Caco-2 (cell line): ENCODE results near the gene ZNF429. TPM values are rescaled to one million over a fixed set of nuclear protein-coding genes. Genes with fewer than 3 reads are reported as not detected.
"Not testable (repeated sequence)": the region's sequence is repeated elsewhere in the genome, so short reads cannot be mapped to it uniquely, and the experiment has no call there.

ENCODE experiments used
- BruUV-seq: library from RNA; stranded (reverse); fragments of 400-500 nt; replicated peaks from 2 replicates; lab custom pipeline; 2021; lab: Mats Ljungman, UMichigan
- CTCF ChIA-PET: fragments of 300-600 bp; sonication (Branson Sonifier 250); formaldehyde crosslinking; loops from one replicate; lab custom pipeline; 2022; ENCODE audit warnings: antibody characterized with exemption; lab: Charles Lee
- POLR2A ChIA-PET: fragments of 300-600 bp; sonication (Branson Sonifier 250); formaldehyde crosslinking; loops from one replicate; lab custom pipeline; 2022; ENCODE audit warnings: antibody characterized with exemption; lab: Charles Lee
- DNase-seq, 2 experiments: peaks; one replicate each; pipeline versions ENCODE4 v3.0.0 to v3.0.0-alpha.2; 2020 to 2022
- H3K27me3 ChIP-seq: replicated peaks from 2 replicates; pipeline ENCODE4 v1.6.0; 2011; ENCODE audit warnings: low read length; ENCODE audit not compliant: control insufficient read depth, insufficient read depth
- H3K36me3 ChIP-seq: 2 replicates; pipeline ENCODE4 v1.5.1; 2011; ENCODE audit warnings: low read length; ENCODE audit not compliant: control insufficient read depth, insufficient read depth
- H3K4me1 ChIP-seq: fragments of 250-450 bp; sonication (Bioruptor Pico); 2 replicates; pipeline ENCODE4 v1.5.1; 2020; ENCODE audit warnings: mild to moderate bottlenecking
- H3K4me3 ChIP-seq: 2 replicates; pipeline ENCODE4 v1.5.1; 2011; ENCODE audit warnings: low read depth, mild to moderate bottlenecking, control low read depth, low read length
- H3K9me3 ChIP-seq: fragments of 250-450 bp; sonication (Bioruptor Pico); 2 replicates; pipeline ENCODE4 v1.5.1; 2020; ENCODE audit warnings: mild to moderate bottlenecking, moderate library complexity
- H3K27ac Mint-ChIP-seq: one replicate; pipeline ENCODE4 v1.8.0; 2022; ENCODE audit warnings: mixed read lengths; ENCODE audit not compliant: unreplicated experiment
- H3K27me3 Mint-ChIP-seq: one replicate; pipeline ENCODE4 v1.8.0; 2022; ENCODE audit warnings: mixed read lengths; ENCODE audit not compliant: insufficient read depth, unreplicated experiment
- H3K36me3 Mint-ChIP-seq: one replicate; pipeline ENCODE4 v1.8.0; 2022; ENCODE audit warnings: mild to moderate bottlenecking, mixed read lengths; ENCODE audit not compliant: insufficient read depth, unreplicated experiment
- H3K4me1 Mint-ChIP-seq: one replicate; pipeline ENCODE4 v1.8.0; 2022; ENCODE audit warnings: low read depth, mixed read lengths; ENCODE audit not compliant: unreplicated experiment
- H3K4me3 Mint-ChIP-seq: one replicate; pipeline ENCODE4 v1.8.0; 2022; ENCODE audit warnings: mild to moderate bottlenecking, moderate library complexity, mixed read lengths; ENCODE audit not compliant: unreplicated experiment
- H3K9me3 Mint-ChIP-seq: one replicate; pipeline ENCODE4 v1.8.0; 2022; ENCODE audit warnings: mixed read lengths; ENCODE audit not compliant: unreplicated experiment
- CTCF ChIP-seq, 2 experiments: fragments of 200-600 bp in 1 of 2; IDR thresholded peaks; 1 replicate in 1 of 2; 2 replicates in 1 of 2; pipeline versions ENCODE4 v1.5.1 to v1.8.0; 2011 to 2022; ENCODE audit warnings: antibody characterized with exemption in 1 of 2, control low read depth in 1 of 2, inconsistent platforms in 1 of 2, low read depth in 1 of 2, low read length in 1 of 2, mild to moderate bottlenecking in 1 of 2, moderate library complexity in 1 of 2; ENCODE audit not compliant: insufficient read depth in 1 of 2, severe bottlenecking in 1 of 2, unreplicated experiment in 1 of 2
- intact Hi-C: fragments of 100-400 bp; cut with micrococcal nuclease; formaldehyde crosslinking; loops from one replicate; pipeline ENCODE4 v1.10.0; 2022; ENCODE audit not compliant: unreplicated experiment
- total RNA-seq: library from RNA; stranded (reverse); gene quantifications from 2 replicates; pipeline ENCODE4 v1.2.3, GENCODE V29; 2022

The ZNF429 gene
- total RNA-seq, 1 experiment from 2014 or later: 0.29 TPM

- H3K4me3 Mint-ChIP-seq: no peak overlapping the region
- H3K9me3 Mint-ChIP-seq: peaks cover 16% of the 10 kb centered on the region
- no TSS peak for BruUV-seq
- intact Hi-C loops: no loop called here
- H3K4me1 Mint-ChIP-seq: no peaks in the 10 kb centered on the region
- no peaks in the 10 kb centered on the region for H3K36me3 Mint-ChIP-seq
- Histone ChIP-seq H3K9me3 (no peaks in the 10 kb centered on the region; the same call in none of the 2 replicates), H3K36me3 (no peaks in the 10 kb centered on the region), H3K27me3 (no peaks in the 10 kb centered on the region), H3K4me3 (no peak overlapping the region), H3K4me1 (no peaks in the 10 kb centered on the region)
- CTCF ChIA-PET: no interaction called here
- DNase-seq: no peak
- H3K27ac Mint-ChIP-seq: no peak overlapping the region
- POLR2A ChIA-PET: no interaction called here
- no peak for TF ChIP-seq CTCF (IDR thresholded peaks at IDR 0.05; ENCODE audit: insufficient read depth in 1 of 2, low read depth in 1 of 2, low read length in 1 of 2, severe bottlenecking in 1 of 2, unreplicated experiment in 1 of 2)
- no peaks in the 10 kb centered on the region for H3K27me3 Mint-ChIP-seq
These were observed 8.2 kb downstream of the ZNF429 start for GRCh38 chr19:21513651-21514050.

GRCh38 chr19:21519488-21519887 is 14.1 kb downstream of the ZNF429 start:
- BruUV-seq: no TSS peak
- Histone ChIP-seq H3K9me3 (peaks cover 6% of the 10 kb centered on the region), H3K27me3 (no peaks in the 10 kb centered on the region), H3K4me1 (no peaks in the 10 kb centered on the region), H3K4me3 (no peak overlapping the region), H3K36me3 (no peaks in the 10 kb centered on the region)
- no peaks in the 10 kb centered on the region for H3K4me1 Mint-ChIP-seq
- no peak overlapping the region for H3K4me3 Mint-ChIP-seq
- POLR2A ChIA-PET: no interaction called here
- intact Hi-C loops: no loop called here
- H3K27ac Mint-ChIP-seq: no peak overlapping the region
- CTCF ChIA-PET: no interaction called here
- DNase-seq: peak in 1 of 2 experiments; percentile 18
- no peaks in the 10 kb centered on the region for H3K27me3 Mint-ChIP-seq
- H3K36me3 Mint-ChIP-seq: no peaks in the 10 kb centered on the region
- peaks cover 41% of the 10 kb centered on the region for H3K9me3 Mint-ChIP-seq
- TF ChIP-seq CTCF (IDR thresholded peaks at IDR 0.05; ENCODE audit: insufficient read depth in 1 of 2, low read depth in 1 of 2, low read length in 1 of 2, severe bottlenecking in 1 of 2, unreplicated experiment in 1 of 2): no peak

- no peaks in the 10 kb centered on the region for H3K27me3 Mint-ChIP-seq
- CTCF ChIA-PET: no interaction called here
- Histone ChIP-seq H3K4me3 (no peak overlapping the region), H3K36me3 (no peaks in the 10 kb centered on the region), H3K9me3 (peaks cover 3% of the 10 kb centered on the region; the same call in 1 of the 2 replicates), H3K4me1 (no peaks in the 10 kb centered on the region), H3K27me3 (no peaks in the 10 kb centered on the region)
- DNase-seq: no peak
- no peak for TF ChIP-seq CTCF (IDR thresholded peaks at IDR 0.05; ENCODE audit: insufficient read depth in 1 of 2, low read depth in 1 of 2, low read length in 1 of 2, severe bottlenecking in 1 of 2, unreplicated experiment in 1 of 2)
- BruUV-seq: no TSS peak
- H3K4me1 Mint-ChIP-seq: no peaks in the 10 kb centered on the region
- no peak overlapping the region for H3K27ac Mint-ChIP-seq
- intact Hi-C loops: no loop called here
- no peak overlapping the region for H3K4me3 Mint-ChIP-seq
- POLR2A ChIA-PET: no interaction called here
- H3K36me3 Mint-ChIP-seq: no peaks in the 10 kb centered on the region
- peaks cover 49% of the 10 kb centered on the region for H3K9me3 Mint-ChIP-seq
These were observed 27.5 kb downstream of the ZNF429 start for GRCh38 chr19:21532904-21533303.

- H3K36me3 ChIP-seq, BruUV-seq, intact Hi-C loops, H3K4me1 Mint-ChIP-seq, H3K27ac Mint-ChIP-seq, H3K4me3 ChIP-seq, H3K9me3 ChIP-seq, CTCF ChIA-PET, H3K4me1 ChIP-seq, H3K27me3 ChIP-seq, DNase-seq, H3K27me3 Mint-ChIP-seq, H3K36me3 Mint-ChIP-seq, POLR2A ChIA-PET, H3K4me3 Mint-ChIP-seq: not testable (repeated sequence)
- peaks cover 34% of the 10 kb centered on the region for H3K9me3 Mint-ChIP-seq
These were observed 31.4 kb downstream of the ZNF429 start for GRCh38 chr19:21536741-21537290.
